WI38 (cell line): ENCODE data around the gene MUC4.

ENCODE experiments used
- H3K4me3 ChIP-seq: 2 replicates; pipeline ENCODE4 v1.5.1; 2011; ENCODE audit warnings: low read depth, mild to moderate bottlenecking, control low read depth, low read length
- TF ChIP-seq, protein P1 (sequence below): IDR thresholded peaks from 2 replicates; pipeline ENCODE4 v1.5.1; 2012; ENCODE audit warnings: low read depth, mild to moderate bottlenecking, control low read depth, low read length

MUC4 gene, protein sequence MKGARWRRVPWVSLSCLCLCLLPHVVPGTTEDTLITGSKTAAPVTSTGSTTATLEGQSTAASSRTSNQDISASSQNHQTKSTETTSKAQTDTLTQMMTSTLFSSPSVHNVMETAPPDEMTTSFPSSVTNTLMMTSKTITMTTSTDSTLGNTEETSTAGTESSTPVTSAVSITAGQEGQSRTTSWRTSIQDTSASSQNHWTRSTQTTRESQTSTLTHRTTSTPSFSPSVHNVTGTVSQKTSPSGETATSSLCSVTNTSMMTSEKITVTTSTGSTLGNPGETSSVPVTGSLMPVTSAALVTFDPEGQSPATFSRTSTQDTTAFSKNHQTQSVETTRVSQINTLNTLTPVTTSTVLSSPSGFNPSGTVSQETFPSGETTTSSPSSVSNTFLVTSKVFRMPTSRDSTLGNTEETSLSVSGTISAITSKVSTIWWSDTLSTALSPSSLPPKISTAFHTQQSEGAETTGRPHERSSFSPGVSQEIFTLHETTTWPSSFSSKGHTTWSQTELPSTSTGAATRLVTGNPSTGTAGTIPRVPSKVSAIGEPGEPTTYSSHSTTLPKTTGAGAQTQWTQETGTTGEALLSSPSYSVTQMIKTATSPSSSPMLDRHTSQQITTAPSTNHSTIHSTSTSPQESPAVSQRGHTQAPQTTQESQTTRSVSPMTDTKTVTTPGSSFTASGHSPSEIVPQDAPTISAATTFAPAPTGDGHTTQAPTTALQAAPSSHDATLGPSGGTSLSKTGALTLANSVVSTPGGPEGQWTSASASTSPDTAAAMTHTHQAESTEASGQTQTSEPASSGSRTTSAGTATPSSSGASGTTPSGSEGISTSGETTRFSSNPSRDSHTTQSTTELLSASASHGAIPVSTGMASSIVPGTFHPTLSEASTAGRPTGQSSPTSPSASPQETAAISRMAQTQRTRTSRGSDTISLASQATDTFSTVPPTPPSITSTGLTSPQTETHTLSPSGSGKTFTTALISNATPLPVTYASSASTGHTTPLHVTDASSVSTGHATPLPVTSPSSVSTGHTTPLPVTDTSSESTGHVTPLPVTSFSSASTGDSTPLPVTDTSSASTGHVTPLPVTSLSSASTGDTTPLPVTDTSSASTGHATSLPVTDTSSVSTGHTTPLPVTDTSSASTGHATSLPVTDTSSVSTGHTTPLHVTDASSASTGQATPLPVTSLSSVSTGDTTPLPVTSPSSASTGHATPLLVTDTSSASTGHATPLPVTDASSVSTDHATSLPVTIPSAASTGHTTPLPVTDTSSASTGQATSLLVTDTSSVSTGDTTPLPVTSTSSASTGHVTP (N-terminal part only)

DNA sequence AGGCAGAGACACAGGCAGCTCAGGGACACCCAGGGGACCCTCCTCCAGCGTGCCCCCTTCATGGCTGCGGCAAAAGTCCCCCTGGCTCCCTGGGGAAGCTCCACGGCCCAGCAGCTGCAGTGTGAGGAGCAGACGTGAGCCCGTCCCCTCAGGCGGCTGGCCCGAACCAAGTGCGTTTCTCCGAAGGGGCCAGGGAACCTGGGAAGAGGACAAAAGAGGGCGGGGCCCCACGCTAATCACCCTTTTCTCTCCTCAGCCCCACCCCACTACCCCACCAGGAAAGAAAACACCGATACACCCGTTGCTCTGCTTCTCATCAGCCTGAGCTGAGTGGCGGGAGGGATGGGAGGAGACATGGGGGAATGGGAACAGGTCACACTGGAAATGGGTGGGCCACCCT lies at the start of gene MUC4:
Gene MUC4, minus strand, starts transcription at position 174 of the 400 bp plus-strand sequence. Its CDS starts 112 bp downstream, at position 62.
- H3K4me3 ChIP-seq = no peak within 1 kb of the TSS
- TF ChIP-seq, protein P1, sequence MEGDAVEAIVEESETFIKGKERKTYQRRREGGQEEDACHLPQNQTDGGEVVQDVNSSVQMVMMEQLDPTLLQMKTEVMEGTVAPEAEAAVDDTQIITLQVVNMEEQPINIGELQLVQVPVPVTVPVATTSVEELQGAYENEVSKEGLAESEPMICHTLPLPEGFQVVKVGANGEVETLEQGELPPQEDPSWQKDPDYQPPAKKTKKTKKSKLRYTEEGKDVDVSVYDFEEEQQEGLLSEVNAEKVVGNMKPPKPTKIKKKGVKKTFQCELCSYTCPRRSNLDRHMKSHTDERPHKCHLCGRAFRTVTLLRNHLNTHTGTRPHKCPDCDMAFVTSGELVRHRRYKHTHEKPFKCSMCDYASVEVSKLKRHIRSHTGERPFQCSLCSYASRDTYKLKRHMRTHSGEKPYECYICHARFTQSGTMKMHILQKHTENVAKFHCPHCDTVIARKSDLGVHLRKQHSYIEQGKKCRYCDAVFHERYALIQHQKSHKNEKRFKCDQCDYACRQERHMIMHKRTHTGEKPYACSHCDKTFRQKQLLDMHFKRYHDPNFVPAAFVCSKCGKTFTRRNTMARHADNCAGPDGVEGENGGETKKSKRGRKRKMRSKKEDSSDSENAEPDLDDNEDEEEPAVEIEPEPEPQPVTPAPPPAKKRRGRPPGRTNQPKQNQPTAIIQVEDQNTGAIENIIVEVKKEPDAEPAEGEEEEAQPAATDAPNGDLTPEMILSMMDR = no peak

DNA sequence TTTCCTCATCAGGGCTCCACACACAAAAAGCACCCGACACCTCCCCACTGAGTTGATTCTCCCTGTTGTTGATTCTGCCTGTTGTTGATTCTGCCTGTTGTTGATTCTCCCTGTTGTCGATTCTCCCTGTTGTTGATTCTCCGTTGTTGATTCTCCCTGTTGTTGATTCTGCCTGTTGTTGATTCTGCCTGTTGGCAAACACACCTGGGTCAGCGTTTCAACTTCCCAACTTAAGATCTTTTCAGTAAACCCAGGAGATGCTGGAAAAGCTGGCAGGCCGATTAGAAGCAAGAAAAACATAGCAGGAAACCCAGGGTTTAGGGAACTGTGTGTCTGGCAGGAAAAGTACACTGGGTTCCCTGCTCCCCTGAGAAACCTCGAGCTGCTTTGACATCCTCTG lies 48.7 kb upstream of the MUC4 start:
- TF ChIP-seq, protein P1 = no peak
- no peak overlapping the region for H3K4me3 ChIP-seq

DNA sequence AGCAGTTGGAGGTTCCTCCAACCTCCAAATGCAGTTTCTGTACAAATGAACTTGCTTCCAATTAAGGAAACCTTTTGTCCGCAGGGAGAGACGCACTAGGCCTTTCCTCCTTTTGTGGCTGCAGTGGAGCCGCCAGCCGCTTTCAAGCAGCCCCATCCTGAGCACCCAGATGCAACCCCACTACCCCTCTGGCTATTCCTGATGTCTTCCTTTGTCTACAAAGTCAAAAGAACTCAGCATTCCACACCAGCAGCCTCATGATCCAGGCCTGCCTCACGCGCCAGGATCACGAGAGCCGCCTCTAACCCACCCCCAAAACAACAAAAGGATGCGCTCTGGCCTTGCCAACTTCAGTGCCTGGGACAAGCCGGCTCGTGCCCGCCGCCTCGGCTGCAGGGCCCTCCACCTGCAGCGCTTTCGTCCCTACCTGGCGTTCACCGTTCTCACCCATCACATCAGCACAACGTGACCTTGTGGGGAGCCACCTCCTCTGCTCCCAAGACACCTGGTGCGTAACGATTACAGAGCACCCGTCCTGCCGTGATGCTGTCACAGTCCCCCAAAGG lies 48.2 kb upstream of the MUC4 start:
- H3K4me3 ChIP-seq = no peak overlapping the region
- TF ChIP-seq, protein P1 = peak; percentile 11; the same call in 1 of the 2 replicates

DNA sequence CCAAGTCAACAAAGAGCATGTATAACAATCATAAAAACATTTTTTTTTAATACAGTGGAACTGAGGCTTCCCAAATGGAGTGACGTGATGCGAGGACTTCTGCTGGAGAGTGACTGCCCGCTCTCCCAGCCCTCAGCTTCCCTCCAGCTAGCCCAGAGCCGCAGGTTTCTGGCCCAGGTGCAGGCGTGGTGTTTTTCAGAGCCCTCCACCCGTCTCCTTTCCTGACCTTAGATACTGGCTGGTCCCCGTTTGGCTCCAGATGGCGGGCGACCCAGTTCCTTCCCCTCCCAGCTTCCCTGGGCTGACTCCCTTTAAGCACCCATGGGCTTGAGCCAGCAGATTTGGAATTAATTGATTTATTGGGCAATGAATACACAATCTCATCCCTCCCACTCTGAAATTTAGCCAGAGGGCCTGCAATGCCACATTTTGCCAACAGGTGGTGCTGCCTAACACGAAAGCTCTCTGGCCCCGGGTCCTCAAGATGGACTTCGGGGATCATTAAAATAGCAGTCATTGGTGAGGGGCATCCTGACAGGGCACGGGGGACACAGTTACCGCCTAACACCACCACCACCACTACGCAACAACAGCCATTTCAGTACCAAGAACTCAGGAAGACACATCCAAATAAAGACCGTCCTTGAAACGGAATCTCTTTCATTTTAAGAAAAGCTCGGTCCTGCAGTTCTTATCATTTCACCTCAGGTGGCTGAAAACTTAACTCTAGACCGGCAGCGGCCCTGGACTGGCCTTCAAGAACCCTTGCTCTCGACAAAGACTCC lies 47.5 kb upstream of the MUC4 start:
- TF ChIP-seq, protein P1 = peak; percentile 99
- no peak overlapping the region for H3K4me3 ChIP-seq

DNA sequence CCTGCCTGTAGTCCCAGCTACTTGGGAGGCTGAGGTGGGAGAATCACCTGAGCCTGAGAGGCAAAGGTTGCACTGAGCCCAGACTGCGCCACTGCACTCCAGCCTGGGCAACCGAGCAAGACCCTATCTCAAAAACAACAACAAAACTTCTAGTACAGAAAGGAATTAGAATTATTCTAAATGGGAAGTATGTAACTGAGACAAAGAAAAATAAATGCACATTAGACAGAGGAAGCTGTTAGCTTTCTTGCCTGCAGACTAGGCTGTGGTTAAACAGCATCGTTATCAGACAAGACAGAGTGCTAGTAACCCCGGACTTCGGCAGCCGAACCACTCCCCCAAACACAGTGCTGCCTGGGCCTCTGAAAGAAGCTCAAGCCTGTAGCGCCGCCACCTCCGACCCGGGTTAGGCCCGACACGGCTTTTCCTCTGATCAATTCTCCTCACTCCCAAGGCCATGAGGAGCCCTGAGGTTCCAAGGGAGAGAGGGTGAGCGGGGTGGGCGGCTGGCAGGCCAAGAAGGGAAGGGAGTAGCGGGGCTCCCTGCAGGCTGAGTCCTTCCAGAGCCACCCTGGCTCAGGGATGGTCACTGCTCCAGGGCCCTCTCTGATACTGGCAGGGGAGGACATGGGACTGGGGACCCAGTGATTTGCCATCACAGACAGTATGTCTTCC lies 44.8 kb upstream of the MUC4 start:
- TF ChIP-seq, protein P1 = no peak
- H3K4me3 ChIP-seq = no peak overlapping the region
